ENCODE results near the gene DMRT3. TPM values are rescaled to one million over a fixed set of nuclear protein-coding genes. Genes with fewer than 3 reads are reported as not detected.

Gene DMRT3, protein sequence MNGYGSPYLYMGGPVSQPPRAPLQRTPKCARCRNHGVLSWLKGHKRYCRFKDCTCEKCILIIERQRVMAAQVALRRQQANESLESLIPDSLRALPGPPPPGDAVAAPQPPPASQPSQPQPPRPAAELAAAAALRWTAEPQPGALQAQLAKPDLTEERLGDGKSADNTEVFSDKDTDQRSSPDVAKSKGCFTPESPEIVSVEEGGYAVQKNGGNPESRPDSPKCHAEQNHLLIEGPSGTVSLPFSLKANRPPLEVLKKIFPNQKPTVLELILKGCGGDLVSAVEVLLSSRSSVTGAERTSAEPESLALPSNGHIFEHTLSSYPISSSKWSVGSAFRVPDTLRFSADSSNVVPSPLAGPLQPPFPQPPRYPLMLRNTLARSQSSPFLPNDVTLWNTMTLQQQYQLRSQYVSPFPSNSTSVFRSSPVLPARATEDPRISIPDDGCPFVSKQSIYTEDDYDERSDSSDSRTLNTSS
- total RNA-seq (2021; fragmentation: NEBNext Ultra II Directional; extraction: Animal tissue kit (Norgen Biotek cat#: 25700)): not detected in 2 replicates
- polyA plus RNA-seq (2011; rRNA removed): 0.05 TPM in 1 of 2 replicates, not detected in the other
- 0.03 TPM for polyA plus RNA-seq (2011; cell fraction: cytosol; rRNA removed)
- polyA plus RNA-seq (2011; cell fraction: nucleus; rRNA removed): 0.06 TPM
- 0.08 TPM in 2 of 4 replicates, not detected in the others for polyA plus RNA-seq (2012, experiment 1 of 2)
- not detected for polyA plus RNA-seq (2012, experiment 2 of 2)
- polyA plus RNA-seq (2013, experiment 1 of 2): not detected
- not detected for polyA plus RNA-seq (2013, experiment 2 of 2)
- not detected in 2 replicates for polyA minus RNA-seq (2011; rRNA and poly(A)+ RNA removed)
- not detected for polyA minus RNA-seq (2011; cell fraction: cytosol; rRNA and poly(A)+ RNA removed)
- polyA minus RNA-seq (2011; cell fraction: nucleus; rRNA and poly(A)+ RNA removed): not detected
- long read RNA-seq, experiment 1: 0 reads
- long read RNA-seq, experiment 2: 0 reads

DNA sequence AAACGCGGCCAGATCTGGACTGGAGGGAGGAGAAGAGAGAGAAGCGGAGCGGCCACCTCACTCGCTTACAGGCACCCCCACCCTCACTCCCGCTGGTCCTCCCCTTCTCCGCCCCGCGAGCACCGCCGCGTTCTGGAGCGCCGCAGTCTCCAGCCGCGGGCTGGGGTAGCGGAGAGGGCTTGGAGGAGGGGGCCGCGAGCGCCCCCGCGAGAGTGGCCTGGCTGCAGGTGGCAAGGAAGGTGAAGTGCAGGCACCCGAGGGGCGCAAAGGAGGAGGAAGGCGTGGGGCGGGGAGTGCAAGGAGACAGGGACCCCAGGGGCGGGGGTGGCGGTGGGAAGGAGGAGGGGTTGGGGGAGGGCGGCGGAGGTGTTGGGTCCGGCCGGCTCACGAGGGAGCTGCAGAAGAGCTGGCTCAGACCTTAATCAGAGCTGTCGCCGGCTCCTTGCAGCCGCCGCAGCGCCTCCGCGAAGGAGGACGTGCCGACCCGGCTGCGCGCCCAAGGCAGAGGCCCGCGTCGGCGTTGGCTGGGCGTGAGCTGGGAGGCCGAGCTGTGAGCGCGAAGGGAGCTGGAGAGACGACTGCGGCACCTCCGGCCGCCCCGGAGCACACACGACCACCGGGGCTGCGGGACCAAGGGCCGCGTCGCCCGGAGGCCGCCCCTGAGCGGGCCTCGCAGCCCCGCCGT is at the start of gene DMRT3:
DMRT3 (plus strand) TSS at position 398 of the 685 bp plus-strand sequence. CDS start 347 bp downstream, outside the sequence.
- H3K27ac ChIP-seq (ENCODE audit: low read depth, low read length): no peak within 1 kb of the TSS
- no peak within 1 kb of the TSS for H2BK20ac ChIP-seq (ENCODE audit: low read length)
- peak within 1 kb of the TSS; percentile 33 to 63 (median 40) for H3K4me3 ChIP-seq (ENCODE audit: extremely low read depth in 1 of 4, insufficient read depth in 2 of 4, low read depth in 3 of 4, low read length in 4 of 4)
- FAIRE-seq (no peak), DNase-seq (ENCODE audit: low read depth in 1 of 2, low spot score in 2 of 2) (peak in 1 of 2 experiments; percentile 83)
- peaks cover 14 to 30% of the 10 kb centered on the region in 2 experiments for H4K20me1 ChIP-seq (replicated peaks in 1 of 2; ENCODE audit: control insufficient read depth in 1 of 2, insufficient read depth in 2 of 2, low read length in 2 of 2)
- CTCF ChIA-PET (ENCODE audit: partially characterized antibody): interaction anchor here (0.6 to 7.5 kb wide), 11 partner anchors 10 to 140 kb away, joined by 3 to 108 read pairs (median 4); no protein-coding TSS in a partner anchor
- H3K23me2 ChIP-seq (ENCODE audit: low read depth, low read length): peaks cover 19% of the 10 kb centered on the region; the same call in 1 of the 2 replicates
- peaks cover 0 to 10% (median 0%) of the 10 kb centered on the region in 4 experiments; a peak in 1 of 8 replicates for H3K36me3 ChIP-seq (ENCODE audit: control insufficient read depth in 2 of 4, insufficient read depth in 4 of 4, low read length in 3 of 4)
- no peak within 1 kb of the TSS for H4K5ac ChIP-seq (ENCODE audit: insufficient read length, low read depth, low read length)
- H2BK5ac ChIP-seq (ENCODE audit: low read depth, low read length): no peak within 1 kb of the TSS
- H3K79me2 ChIP-seq (ENCODE audit: control insufficient read depth in 1 of 2, insufficient read depth in 2 of 2, low read length in 2 of 2): no peaks in the 10 kb centered on the region
- H3K4ac ChIP-seq (replicated peaks; ENCODE audit: insufficient read length, low read depth, low read length): no peak within 1 kb of the TSS
- no peak within 1 kb of the TSS for H2BK120ac ChIP-seq (replicated peaks; ENCODE audit: low read depth, low read length)
- H3K27me3 ChIP-seq (replicated peaks in 1 of 4; ENCODE audit: control insufficient read depth in 3 of 4, extremely low read depth in 1 of 4, insufficient read depth in 3 of 4, low read length in 3 of 4): peaks cover 77 to 96% (median 92%) of the 10 kb centered on the region in 4 experiments
- peak within 1 kb of the TSS; percentile 84; the same call in 1 of the 2 replicates for H2BK12ac ChIP-seq (ENCODE audit: low read depth, low read length)
- H3K23ac ChIP-seq (ENCODE audit: insufficient read length): no peak within 1 kb of the TSS
- H3K9me3 ChIP-seq (ENCODE audit: insufficient read depth in 2 of 2, low read depth in 1 of 2, low read length in 1 of 2): no peaks in the 10 kb centered on the region
- no peak within 1 kb of the TSS; the same call in none of the 2 replicates for H3K18ac ChIP-seq (ENCODE audit: extremely low read depth, low read length)
- H2AK5ac ChIP-seq (ENCODE audit: low read depth, low read length): no peak within 1 kb of the TSS
- WGBS, 2 experiments (ENCODE audit: extremely low coverage in 1 of 2, insufficient coverage in 1 of 2, insufficient read length in 1 of 2, insufficient replicate concordance in 2 of 2, low coverage in 1 of 2, low lambda C conversion rate in 2 of 2, missing lambda C conversion rate in 1 of 2): 1% methylated on average over 40 of the region's 70 CpGs; no CpG with 5 or more reads in 1 of the 2 experiments
- no peak within 1 kb of the TSS; the same call in 1 of the 2 replicates for H4K8ac ChIP-seq (ENCODE audit: extremely low read depth, insufficient read depth, low read length)
- H2BK15ac ChIP-seq (ENCODE audit: low read length): peak within 1 kb of the TSS; percentile 81; the same call in 1 of the 2 replicates
- peaks cover 13 to 36% (median 23%) of the 10 kb centered on the region in 4 experiments for H3K4me1 ChIP-seq (replicated peaks in 1 of 4; ENCODE audit: control insufficient read depth in 3 of 4, insufficient read depth in 4 of 4, low read length in 3 of 4)
- no peak within 1 kb of the TSS for H2AFZ ChIP-seq (ENCODE audit: low read length)
- H3K14ac ChIP-seq (ENCODE audit: insufficient read length): no peak within 1 kb of the TSS
- no peak within 1 kb of the TSS for H3K56ac ChIP-seq (replicated peaks; ENCODE audit: insufficient read length, low read depth, low read length)
- H3K79me1 ChIP-seq (ENCODE audit: low read depth, low read length): no peaks in the 10 kb centered on the region
- POLR2A ChIA-PET (ENCODE audit: partially characterized antibody): no interaction called here
- no peak within 1 kb of the TSS for H3K9ac ChIP-seq (replicated peaks in 1 of 4; ENCODE audit: extremely low read depth in 1 of 4, low read depth in 3 of 4, low read length in 3 of 4)
- H4K91ac ChIP-seq (replicated peaks; ENCODE audit: insufficient read length, low read length): no peak within 1 kb of the TSS
- peak within 1 kb of the TSS; percentile 87 to 92 for H3K4me2 ChIP-seq (ENCODE audit: insufficient read depth in 1 of 2, low read depth in 2 of 2, low read length in 2 of 2)
- TF ChIP-seq NRF1 (IDR thresholded peaks at IDR 0.05; ENCODE audit: low read depth, low read length): no peak
- TF ChIP-seq CBX8 (IDR thresholded peaks at IDR 0.05; ENCODE audit: borderline replicate concordance, low read depth, low read length): no peak
- TF ChIP-seq KDM4A (IDR thresholded peaks at IDR 0.05; ENCODE audit: low read depth, low read length, severe bottlenecking): peak; percentile 54
- TF ChIP-seq BCL11A (IDR thresholded peaks at IDR 0.05; ENCODE audit: low read depth in 2 of 2, low read length in 2 of 2): no peak
- TF ChIP-seq TEAD4 (IDR thresholded peaks at IDR 0.05; ENCODE audit: low read depth, low read length): no peak
- TF ChIP-seq NANOG (IDR thresholded peaks at IDR 0.05; ENCODE audit: insufficient read depth, low read depth, low read length, poor library complexity, severe bottlenecking): no peak
